DOHH2 (cell line): ENCODE data around the gene CLIC5.

Source experiments
- H3F3A ChIP-seq: fragments of 200-600 bp; sonication (generic), shearing (Covaris generic); 2 replicates; pipeline ENCODE4 v1.6.0; 2016; ENCODE audit warnings: antibody characterized with exemption, mild to moderate bottlenecking; ENCODE audit not compliant: control insufficient read depth, insufficient read depth
- H3K27ac ChIP-seq: fragments of 200-600 bp; sonication (generic); 2 replicates; pipeline ENCODE4 v1.5.1; 2014; ENCODE audit warnings: low read depth, mild to moderate bottlenecking, low read length, moderate library complexity
- H3K27me3 ChIP-seq: fragments of 200-600 bp; sonication (generic); 2 replicates; pipeline ENCODE4 v1.6.1; 2014; ENCODE audit warnings: mild to moderate bottlenecking, low read length, mixed read lengths; ENCODE audit not compliant: control insufficient read depth
- H3K36me3 ChIP-seq: fragments of 200-600 bp; sonication (generic); 2 replicates; pipeline ENCODE4 v1.6.1; 2014; ENCODE audit warnings: mild to moderate bottlenecking, low read length, moderate library complexity, mixed read lengths; ENCODE audit not compliant: control insufficient read depth
- H3K4me1 ChIP-seq: fragments of 200-600 bp; sonication (generic); 2 replicates; pipeline ENCODE4 v1.6.1; 2014; ENCODE audit warnings: mild to moderate bottlenecking, low read length, mixed read lengths; ENCODE audit not compliant: control insufficient read depth
- H3K4me2 ChIP-seq: fragments of 200-600 bp; sonication (generic); 2 replicates; pipeline ENCODE4 v1.6.0; 2014; ENCODE audit warnings: mild to moderate bottlenecking, low read length, moderate library complexity
- H3K4me3 ChIP-seq: fragments of 200-600 bp; sonication (generic); 2 replicates; pipeline ENCODE4 v1.5.1; 2014; ENCODE audit warnings: mild to moderate bottlenecking, low read length, mixed read lengths
- H3K79me2 ChIP-seq: fragments of 200-600 bp; sonication (generic); 2 replicates; pipeline ENCODE4 v1.6.1; 2014; ENCODE audit warnings: mild to moderate bottlenecking, low read length, mixed read lengths; ENCODE audit not compliant: control insufficient read depth
- H3K9me2 ChIP-seq: fragments of 200-600 bp; sonication (generic); replicated peaks from 2 replicates; pipeline ENCODE4 v1.6.1; 2014; ENCODE audit warnings: mild to moderate bottlenecking, low read length, mixed read lengths; ENCODE audit not compliant: control insufficient read depth
- H3K9me3 ChIP-seq: fragments of 200-600 bp; sonication (generic); 2 replicates; pipeline ENCODE4 v1.6.1; 2014; ENCODE audit warnings: antibody characterized with exemption, low read length, mixed read lengths; ENCODE audit not compliant: control insufficient read depth, insufficient read depth
- H4K20me1 ChIP-seq: fragments of 200-600 bp; sonication (generic); 2 replicates; pipeline ENCODE4 v1.6.0; 2014; ENCODE audit warnings: low read depth, mild to moderate bottlenecking, antibody characterized with exemption, low read length, moderate library complexity; ENCODE audit not compliant: control insufficient read depth, insufficient read depth
- CTCF ChIP-seq: fragments of 200-600 bp; sonication (generic); IDR thresholded peaks from one replicate; pipeline ENCODE4 v1.5.1; 2014; ENCODE audit warnings: antibody characterized with exemption, mild to moderate bottlenecking, low read depth, low read length; ENCODE audit not compliant: poor library complexity, severe bottlenecking
- EZH2phosphoT487 ChIP-seq: fragments of 200-600 bp; sonication (generic); IDR thresholded peaks from 2 replicates; pipeline ENCODE4 v1.6.1; 2017; ENCODE audit warnings: borderline replicate concordance, mild to moderate bottlenecking, antibody characterized with exemption, low read length, moderate library complexity, mixed read lengths

Gene CLIC5

GRCh38 chr6:45942953-45943352, 72.7 kb downstream of the CLIC5 start:
- Histone ChIP-seq H3K27ac (no peak overlapping the region), H3K79me2 (no peaks in the 10 kb centered on the region), H3K36me3 (no peaks in the 10 kb centered on the region), H3K4me1 (no peaks in the 10 kb centered on the region), H3F3A (no peaks in the 10 kb centered on the region), H3K4me2 (no peak overlapping the region), H3K4me3 (no peak overlapping the region), H3K9me3 (no peaks in the 10 kb centered on the region), H4K20me1 (no peaks in the 10 kb centered on the region), H3K9me2 (no peaks in the 10 kb centered on the region), H3K27me3 (no peaks in the 10 kb centered on the region)
- TF ChIP-seq EZH2phosphoT487 = no peak
- TF ChIP-seq CTCF = no peak

GRCh38 chr6:45933855-45934254, 81.8 kb downstream of the CLIC5 start:
- no peaks in the 10 kb centered on the region for H3K36me3 ChIP-seq
- TF ChIP-seq CTCF (no peak), EZH2phosphoT487 (no peak)

GRCh38 chr6:45931232-45931631, 84.4 kb downstream of the CLIC5 start:
- no peak overlapping the region for H3K4me2 ChIP-seq
- H3K27ac ChIP-seq = no peak overlapping the region
- H3K9me3 ChIP-seq = no peaks in the 10 kb centered on the region
- H3K36me3 ChIP-seq = no peaks in the 10 kb centered on the region
- H3K27me3 ChIP-seq = 0 out of 2 replicates have a peak, but pooled peaks cover 2% of the 10 kb centered on the region
- H3K9me2 ChIP-seq = no peaks in the 10 kb centered on the region
- no peaks in the 10 kb centered on the region for H3F3A ChIP-seq
- H3K4me1 ChIP-seq = no peaks in the 10 kb centered on the region
- no peak overlapping the region for H3K4me3 ChIP-seq
- no peaks in the 10 kb centered on the region for H3K79me2 ChIP-seq
- no peaks in the 10 kb centered on the region for H4K20me1 ChIP-seq
- TF ChIP-seq EZH2phosphoT487 = no peak
- TF ChIP-seq CTCF = no peak

More at GRCh38 chr6:45933855-45934254, 81.8 kb downstream of the CLIC5 start:
- Histone ChIP-seq H4K20me1 (no peaks in the 10 kb centered on the region), H3K4me3 (no peak overlapping the region), H3K79me2 (no peaks in the 10 kb centered on the region), H3K4me2 (no peak overlapping the region), H3K27me3 (no peaks in the 10 kb centered on the region), H3K9me3 (no peaks in the 10 kb centered on the region), H3K9me2 (no peaks in the 10 kb centered on the region), H3K27ac (no peak overlapping the region), H3K4me1 (no peaks in the 10 kb centered on the region), H3F3A (no peaks in the 10 kb centered on the region)
